A549 (cell line): Measurements from ENCODE around the gene PGM2. TPM values are rescaled to one million over a fixed set of nuclear protein-coding genes. Genes with fewer than 3 reads are reported as not detected.
A peak's percentile ranks its signal among the peaks of the same experiment; 100 is the strongest.

Experiments used
- ATAC-seq, 2 experiments: fragments of 200-7000 bp in 1 of 2; fragments of >200 bp in 1 of 2; cut with Nextera tagmentation in 1 of 2; cut with Tn5 transposase in 1 of 2; 3 replicates each; pipeline versions ENCODE4 v1.8.0 to v1.9.1; 2018 to 2020; ENCODE audit warnings: mild to moderate bottlenecking in 1 of 2, moderate library complexity in 1 of 2
- CTCF ChIA-PET: fragments of 300-600 bp; sonication (Branson Sonifier 250); formaldehyde crosslinking; extraction: SDS; loops from one replicate; lab custom pipeline; 2021; ENCODE audit warnings: antibody characterized with exemption, inconsistent platforms; lab: Yijun Ruan, JAX
- POLR2A ChIA-PET: fragments of 350-600 bp; formaldehyde crosslinking; extraction: SDS; loops from one replicate; lab custom pipeline; 2021; ENCODE audit warnings: antibody characterized with exemption, inconsistent platforms; lab: Yijun Ruan, JAX
- DNase-seq, 2 experiments: peaks; one replicate each; pipeline versions ENCODE4 v3.0.0 to v3.0.0-alpha.2; 2011 to 2016; ENCODE audit warnings: low read depth in 1 of 2, low spot score in 1 of 2
- FAIRE-seq: peaks from 2 replicates; lab custom pipeline; 2011; peaks lifted over from hg19 to GRCh38; lab: Jason Lieb, UNC
- H3K27ac ChIP-seq, 2 experiments: fragments of >200 bp; sonication (Bioruptor Twin); formaldehyde crosslinking; 3 replicates each; pipeline ENCODE4 v1.5.1; 2016 to 2017
- H3K4me1 ChIP-seq: fragments of >200 bp; sonication (Bioruptor Twin); formaldehyde crosslinking; 3 replicates; pipeline ENCODE4 v1.6.1; 2016
- H3K4me2 ChIP-seq: fragments of >200 bp; sonication (Bioruptor Twin); formaldehyde crosslinking; 3 replicates; pipeline ENCODE4 v1.6.1; 2016
- H3K4me3 ChIP-seq: fragments of >200 bp; sonication (Bioruptor Twin); formaldehyde crosslinking; 3 replicates; pipeline ENCODE4 v1.5.1; 2016
- H3K9me3 ChIP-seq: fragments of >200 bp; sonication (Bioruptor Twin); formaldehyde crosslinking; 3 replicates; pipeline ENCODE4 v1.6.1; 2016
- ATOH8 ChIP-seq: fragments of 250-450 bp; sonication (Bioruptor Pico); IDR thresholded peaks from 2 replicates; pipeline ENCODE4 v1.5.0; 2020; ENCODE audit warnings: low read depth, mild to moderate bottlenecking, moderate library complexity
- BHLHE40 ChIP-seq: IDR thresholded peaks from 2 replicates; pipeline ENCODE4 v1.6.1; 2012; ENCODE audit warnings: low read depth, low read length, inconsistent platforms
- CEBPB ChIP-seq, 2 experiments: fragments of >200 bp in 1 of 2; sonication (Bioruptor Twin) in 1 of 2; formaldehyde crosslinking in 1 of 2; IDR thresholded peaks; 2 replicates each; pipeline ENCODE4 v1.6.1; 2012 to 2016
- CTCF ChIP-seq: fragments of >200 bp; sonication (Bioruptor Twin); formaldehyde crosslinking; IDR thresholded peaks from 3 replicates; pipeline ENCODE4 v1.5.1; 2016
- E2F6 ChIP-seq: IDR thresholded peaks from 2 replicates; pipeline ENCODE4 v1.6.1; 2012; ENCODE audit warnings: low read depth, borderline replicate concordance
- ELK1 ChIP-seq: fragments of 150-350 bp; IDR thresholded peaks from 2 replicates; pipeline ENCODE4 v1.6.1; 2014; ENCODE audit warnings: low read depth, mild to moderate bottlenecking, low read length
- ESRRA ChIP-seq: fragments of 150-350 bp; IDR thresholded peaks from 2 replicates; pipeline ENCODE4 v1.6.1; 2014; ENCODE audit warnings: mild to moderate bottlenecking, low read length, borderline replicate concordance
- HDAC2 ChIP-seq: fragments of 200-600 bp; sonication (generic); IDR thresholded peaks from 2 replicates; pipeline ENCODE4 v1.6.1; 2016
- HES2 ChIP-seq: fragments of >200 bp; sonication (Bioruptor Twin); formaldehyde crosslinking; IDR thresholded peaks from 2 replicates; pipeline ENCODE4 v1.6.1; 2016
- HEYL ChIP-seq: fragments of 250-450 bp; sonication (Bioruptor Pico); IDR thresholded peaks from 2 replicates; pipeline ENCODE4 v1.8.0; 2021; ENCODE audit warnings: mild to moderate bottlenecking, moderate library complexity
- HMGXB4 ChIP-seq: fragments of 250-450 bp; sonication (Bioruptor Pico); IDR thresholded peaks from 2 replicates; pipeline ENCODE4 v1.5.0; 2021; ENCODE audit warnings: mild to moderate bottlenecking, moderate library complexity, borderline replicate concordance
- HOXA7 ChIP-seq: fragments of 250-450 bp; sonication (Bioruptor Pico); IDR thresholded peaks from 2 replicates; pipeline ENCODE4 v1.5.0; 2020; ENCODE audit warnings: mild to moderate bottlenecking, moderate library complexity
- JUNB ChIP-seq: fragments of >200 bp; sonication (Bioruptor Twin); formaldehyde crosslinking; IDR thresholded peaks from 2 replicates; pipeline ENCODE4 v1.6.1; 2016
- KDM1A ChIP-seq: fragments of 200-600 bp; sonication (generic); IDR thresholded peaks from 2 replicates; pipeline ENCODE4 v1.6.1; 2016; ENCODE audit warnings: low read depth, mild to moderate bottlenecking
- MAFK ChIP-seq: fragments of 450-650 bp; IDR thresholded peaks from 2 replicates; pipeline ENCODE4 v1.6.1; 2014; ENCODE audit not compliant: partially characterized antibody
- MAX ChIP-seq: IDR thresholded peaks from 2 replicates; pipeline ENCODE4 v1.6.1; 2012
- MAZ ChIP-seq: fragments of 150-350 bp; IDR thresholded peaks from 2 replicates; pipeline ENCODE4 v1.6.1; 2014; ENCODE audit warnings: antibody characterized with exemption, low read depth, low read length, borderline replicate concordance
- NPAS2 ChIP-seq: fragments of 250-450 bp; sonication (Bioruptor Pico); IDR thresholded peaks from 2 replicates; pipeline ENCODE4 v1.8.0; 2022; ENCODE audit warnings: mild to moderate bottlenecking, moderate library complexity, borderline replicate concordance
- NR3C1 ChIP-seq: fragments of >200 bp; sonication (Bioruptor Twin); formaldehyde crosslinking; IDR thresholded peaks from 3 replicates; pipeline ENCODE4 v1.6.1; 2017
- POLR2A ChIP-seq: IDR thresholded peaks from 2 replicates; pipeline ENCODE4 v1.6.1; 2012; ENCODE audit warnings: mild to moderate bottlenecking, low read length
- RAD21 ChIP-seq, 2 experiments: fragments of >200 bp in 1 of 2; sonication (Bioruptor Twin) in 1 of 2; formaldehyde crosslinking in 1 of 2; IDR thresholded peaks in 1 of 2; conservative IDR thresholded peaks in 1 of 2; 2 replicates in 1 of 2; 3 replicates in 1 of 2; pipeline ENCODE4 v1.6.1; 2012 to 2018; ENCODE audit warnings: inconsistent platforms in 1 of 2
- RARB ChIP-seq: fragments of 250-450 bp; sonication (Bioruptor Pico); IDR thresholded peaks from 2 replicates; pipeline ENCODE4 v1.8.0; 2021; ENCODE audit warnings: mild to moderate bottlenecking, moderate library complexity
- SMC3 ChIP-seq: fragments of >200 bp; sonication (Bioruptor Twin); formaldehyde crosslinking; IDR thresholded peaks from 3 replicates; pipeline ENCODE4 v1.6.1; 2018; ENCODE audit warnings: inconsistent platforms
- TFCP2L1 ChIP-seq: fragments of 250-450 bp; sonication (Bioruptor Pico); IDR thresholded peaks from 2 replicates; pipeline ENCODE4 v1.5.0; 2021; ENCODE audit warnings: mild to moderate bottlenecking
- TP53 ChIP-seq: fragments of 250-450 bp; sonication (Bioruptor Pico); IDR thresholded peaks from 2 replicates; pipeline ENCODE4 v1.5.0; 2021; ENCODE audit warnings: mild to moderate bottlenecking, moderate library complexity
- USF2 ChIP-seq: fragments of 450-650 bp; IDR thresholded peaks from 2 replicates; pipeline ENCODE4 v1.6.1; 2014; ENCODE audit warnings: antibody characterized with exemption
- ZFP36 ChIP-seq: fragments of 450-650 bp; IDR thresholded peaks from 2 replicates; pipeline ENCODE4 v1.6.1; 2014; ENCODE audit warnings: borderline replicate concordance; ENCODE audit not compliant: partially characterized antibody
- WGBS: methylation state at CpG from one replicate; pipeline ENCODE4 v1.1.6; 2017; ENCODE audit errors: missing lambda C conversion rate; 5-methylcytosine and 5-hydroxymethylcytosine counted together
- polyA plus RNA-seq, 4 experiments: library from polyadenylated mRNA; depleted of rRNA in 3 of 4; stranded (reverse); fragments of >200 nt; fragmentation: RNase III in 1 of 4; extraction: RNeasy Plus Mini Kit Qiagen cat#74134 plus additional on column Dnase treatment in 1 of 4; gene quantifications; 2 replicates in 3 of 4; 3 replicates in 1 of 4; pipeline ENCODE4 v1.2.3, GENCODE V29; 2011 to 2017

The PGM2 gene
- polyA plus RNA-seq, 2 of the 4 experiments (the other 2 are of a cell fraction), result 11.4 to 17.0 TPM

GRCh38 chr4:37803348-37803973, 23.0 kb upstream of the PGM2 start (continued):
- TF ChIP-seq USF2 (no peak), E2F6 (no peak), HMGXB4 (CRISPR knock-in tag) (no peak), ZFP36 (no peak), CTCF (peak; percentile 54), RAD21 (conservative IDR thresholded peaks at IDR 0.05 in 1 of 2, IDR thresholded peaks at IDR 0.05 in 1 of 2) (peak; percentile 64 to 69), CEBPB (IDR thresholded peaks at IDR 0.05) (0 out of 4 replicates have a peak, but pooled peaks of 1 of the 2 experiments have one; percentile 11), HDAC2 (no peak), NPAS2 (CRISPR knock-in tag) (no peak), MAX (no peak), BHLHE40 (no peak), HEYL (CRISPR knock-in tag) (no peak), MAZ (no peak), SMC3 (peak; percentile 44; the same call in 2 of the 3 replicates), HOXA7 (CRISPR knock-in tag) (no peak), KDM1A (no peak), TFCP2L1 (CRISPR knock-in tag) (no peak)

- POLR2A ChIA-PET, result no interaction called here
- ATAC-seq (no peak), DNase-seq (no peak), FAIRE-seq (no peak)
- CTCF ChIA-PET, result interaction anchor here (0.7 to 0.8 kb wide), 2 partner anchors 116 to 1051 kb away, joined by 3 read pairs; no protein-coding TSS in a partner anchor
- H3K9me3 ChIP-seq, result no peaks in the 10 kb centered on the region
- no peak overlapping the region for H3K4me2 ChIP-seq
- no peaks in the 10 kb centered on the region for H3K4me1 ChIP-seq
- H3K4me3 ChIP-seq, result no peak overlapping the region
- 83% methylated on average over 5 of the region's 5 CpGs for WGBS
- no peak overlapping the region for H3K27ac ChIP-seq
- no peak for TF ChIP-seq BHLHE40
- no peak for TF ChIP-seq POLR2A
- TF ChIP-seq E2F6, result no peak
- TF ChIP-seq ATOH8 (CRISPR knock-in tag), result no peak
- TF ChIP-seq NR3C1, result no peak
- no peak for TF ChIP-seq HEYL (CRISPR knock-in tag)
- TF ChIP-seq TFCP2L1 (CRISPR knock-in tag), result no peak
- no peak for TF ChIP-seq TP53 (CRISPR knock-in tag)
- TF ChIP-seq ESRRA, result no peak
- TF ChIP-seq ELK1, result no peak
- TF ChIP-seq JUNB, result no peak
- TF ChIP-seq MAFK, result no peak
- no peak for TF ChIP-seq CTCF
- TF ChIP-seq RARB (CRISPR knock-in tag), result no peak
- no peak for TF ChIP-seq ZFP36
- no peak for TF ChIP-seq HES2
These were observed 21.4 kb upstream of the PGM2 start for GRCh38 chr4:37805091-37805490.
